MV-4-11 (cell line): Measurements from ENCODE around the gene NAV2.
"Not testable (repeated sequence)": the region's sequence is repeated elsewhere in the genome, so short reads cannot be mapped to it uniquely, and the experiment has no call there.

Experiments
- DNase-seq: peaks from one replicate; lab custom pipeline; 2025; lab: John Stamatoyannopoulos, UW

NAV2 gene

GRCh38 chr11:19895776-19896175 is 183.1 kb downstream of the NAV2 start:
- no peak for DNase-seq

GRCh38 chr11:19903620-19904069 is 191.0 kb downstream of the NAV2 start:
- peak; percentile 36 for DNase-seq

- peak; percentile 1 for DNase-seq
Measured at GRCh38 chr11:19905280-19905853, 192.7 kb downstream of the NAV2 start.

- DNase-seq, result no peak
Measured at GRCh38 chr11:19906126-19906525, 193.5 kb downstream of the NAV2 start.

GRCh38 chr11:19907008-19907579 is 194.5 kb downstream of the NAV2 start:
- DNase-seq, result no peak

GRCh38 chr11:19907839-19908238 is 195.2 kb downstream of the NAV2 start:
- no peak for DNase-seq

- no peak for DNase-seq
Measured at GRCh38 chr11:19910931-19911330, 198.3 kb downstream of the NAV2 start.

GRCh38 chr11:19912115-19912957 is 199.7 kb downstream of the NAV2 start:
- no peak for DNase-seq

GRCh38 chr11:19912958-19913892 is 200.6 kb downstream of the NAV2 start:
- DNase-seq, result no peak

- no peak for DNase-seq
Measured at GRCh38 chr11:19913893-19914249, 201.2 kb downstream of the NAV2 start.

GRCh38 chr11:19915808-19916207 is 203.2 kb downstream of the NAV2 start:
- DNase-seq, result no peak

- no peak for DNase-seq
Measured at GRCh38 chr11:19917069-19917468, 204.4 kb downstream of the NAV2 start.

- no peak for DNase-seq
Measured at GRCh38 chr11:19918302-19919049, 205.8 kb downstream of the NAV2 start.

GRCh38 chr11:19919050-19919561 is 206.5 kb downstream of the NAV2 start:
- no peak for DNase-seq

- no peak for DNase-seq
Measured at GRCh38 chr11:19920982-19921381, 208.3 kb downstream of the NAV2 start.

GRCh38 chr11:19921976-19922688 is 209.5 kb downstream of the NAV2 start:
- DNase-seq, result no peak

GRCh38 chr11:19922689-19923035 is 210.0 kb downstream of the NAV2 start:
- no peak for DNase-seq

- DNase-seq, result no peak
Measured at GRCh38 chr11:19923626-19924025, 211.0 kb downstream of the NAV2 start.

GRCh38 chr11:19924311-19924710 is 211.7 kb downstream of the NAV2 start:
- DNase-seq, result no peak

GRCh38 chr11:19924716-19925115 is 212.1 kb downstream of the NAV2 start:
- DNase-seq, result no peak

GRCh38 chr11:19927403-19927802 is 214.8 kb downstream of the NAV2 start:
- not testable (repeated sequence) for DNase-seq
